GM19023 (cell line): ENCODE results near the gene TP73.

Source experiments
- ATAC-seq: cut with Tn5 transposase; IDR thresholded peaks from one replicate; pipeline ENCODE4 v1.9.1; 2021; ENCODE audit warnings: mild to moderate bottlenecking, moderate library complexity; ENCODE audit not compliant: unreplicated experiment

Gene TP73

DNA sequence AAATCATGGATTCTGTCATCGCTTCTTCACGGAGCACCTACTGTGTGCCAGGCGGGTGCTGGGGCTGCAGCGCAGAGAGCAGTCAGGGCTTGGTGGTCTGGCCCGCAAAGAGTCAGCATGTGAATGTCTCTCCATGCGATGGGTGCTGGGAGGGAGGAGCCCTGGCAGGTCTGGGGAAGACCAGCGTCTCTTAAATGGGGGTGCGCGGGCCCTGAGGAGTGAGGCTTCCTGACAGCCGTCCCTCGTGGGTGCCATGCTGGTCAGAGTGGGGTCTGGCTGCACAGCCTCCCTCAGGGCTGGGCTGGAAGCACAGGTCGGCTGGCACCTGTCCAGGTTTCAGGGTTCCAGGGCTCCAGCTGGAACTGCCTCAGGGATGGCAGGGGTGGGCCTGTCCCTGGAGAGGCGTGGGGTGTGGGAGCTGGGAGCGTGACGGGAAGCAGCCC is 18.5 kb downstream of the TP73 start:
- ATAC-seq: no peak

DNA sequence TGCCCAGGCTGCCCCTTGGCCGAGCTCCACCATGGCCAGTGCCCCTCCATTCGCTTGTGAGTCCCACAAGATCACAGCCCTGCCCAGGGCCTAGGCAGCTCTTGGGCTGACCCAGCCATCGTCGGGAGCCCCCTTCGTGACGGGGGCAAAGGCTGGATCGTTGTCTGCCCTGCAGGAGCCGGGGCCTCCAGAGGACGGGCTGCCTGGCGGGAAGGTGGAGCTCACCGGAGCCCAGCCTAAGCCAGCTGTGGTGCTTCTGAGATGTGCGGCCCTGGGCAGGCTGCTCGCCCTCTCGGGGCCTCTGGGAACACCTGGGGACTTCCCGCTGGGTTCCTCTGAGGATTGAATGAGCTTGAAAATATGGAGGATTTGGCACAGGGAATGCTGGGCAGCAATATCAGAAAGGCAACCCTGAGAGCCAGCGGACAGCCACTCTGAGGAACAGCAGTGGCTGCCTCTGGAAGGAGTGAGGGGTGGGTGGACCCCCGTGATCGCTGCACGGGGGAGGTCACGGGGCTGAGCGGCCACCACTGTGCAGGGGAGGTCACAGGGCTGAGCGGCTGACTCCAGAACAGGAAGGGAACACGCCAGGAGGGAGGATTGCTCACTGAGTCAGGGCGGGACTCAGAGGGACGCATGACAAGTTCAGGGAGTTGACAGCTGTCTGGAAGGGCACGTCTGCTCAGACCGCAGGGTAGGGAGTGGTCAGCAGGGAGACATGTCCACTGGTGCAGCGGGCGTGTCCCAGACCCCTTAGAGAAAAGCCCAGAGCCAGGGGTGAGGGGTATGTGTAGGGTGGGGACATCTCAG is 19.3 kb downstream of the TP73 start:
- no peak for ATAC-seq

DNA sequence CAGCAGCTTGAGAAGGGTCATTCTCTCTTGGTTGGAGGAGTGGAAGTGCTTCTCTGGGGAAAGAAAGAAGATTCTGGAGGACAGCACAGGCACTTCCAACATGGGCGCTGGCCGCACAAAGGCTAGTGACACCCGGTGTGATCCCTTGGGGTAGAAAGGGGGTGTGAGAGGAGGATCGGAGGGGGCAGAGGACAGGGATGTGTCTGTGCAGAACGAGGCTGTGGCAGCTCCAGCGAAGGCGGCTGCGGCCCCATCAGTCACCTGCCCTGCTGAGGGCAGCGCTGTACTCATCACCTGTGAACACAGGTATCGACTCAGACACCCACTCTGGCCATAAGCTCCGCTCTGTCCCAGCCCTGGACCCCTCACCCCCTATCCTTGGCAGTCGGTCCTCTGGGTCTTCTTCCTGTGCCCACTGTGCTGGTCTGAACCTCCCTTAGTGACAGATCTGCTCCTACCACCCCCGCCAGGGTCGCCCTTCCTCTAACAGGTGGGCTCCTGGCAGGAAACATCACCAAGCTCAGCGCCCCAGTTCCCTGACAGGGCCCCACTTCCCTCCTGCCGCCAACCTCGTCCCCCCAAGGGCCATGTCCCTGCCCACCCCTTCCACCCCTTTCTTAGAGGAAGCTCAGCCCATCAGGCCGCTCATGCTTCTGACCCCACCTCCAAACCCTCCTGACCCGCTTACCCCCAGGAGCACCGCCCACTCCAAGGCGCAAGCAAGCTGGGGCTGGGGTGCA is 20.1 kb downstream of the TP73 start:
- ATAC-seq: no peak

DNA sequence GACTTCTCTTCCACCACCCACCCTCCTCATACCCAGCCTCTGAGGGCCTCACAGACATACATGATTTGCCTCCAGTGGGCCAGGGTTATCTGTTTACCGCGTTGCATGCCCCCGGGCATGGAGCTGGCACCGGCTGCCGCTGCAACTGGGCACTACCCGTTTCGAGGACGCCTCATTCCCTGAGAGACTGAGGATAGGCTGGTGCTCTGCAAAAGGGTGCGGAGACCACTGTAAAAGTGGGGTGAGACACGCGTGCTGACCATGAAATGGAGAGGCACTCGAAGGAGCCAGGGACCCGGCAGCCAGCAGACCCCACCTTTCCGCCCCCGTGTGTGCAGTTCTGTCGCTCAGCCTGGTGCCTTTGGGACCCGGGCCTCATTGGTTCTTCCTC is 20.6 kb downstream of the TP73 start:
- no peak for ATAC-seq

DNA sequence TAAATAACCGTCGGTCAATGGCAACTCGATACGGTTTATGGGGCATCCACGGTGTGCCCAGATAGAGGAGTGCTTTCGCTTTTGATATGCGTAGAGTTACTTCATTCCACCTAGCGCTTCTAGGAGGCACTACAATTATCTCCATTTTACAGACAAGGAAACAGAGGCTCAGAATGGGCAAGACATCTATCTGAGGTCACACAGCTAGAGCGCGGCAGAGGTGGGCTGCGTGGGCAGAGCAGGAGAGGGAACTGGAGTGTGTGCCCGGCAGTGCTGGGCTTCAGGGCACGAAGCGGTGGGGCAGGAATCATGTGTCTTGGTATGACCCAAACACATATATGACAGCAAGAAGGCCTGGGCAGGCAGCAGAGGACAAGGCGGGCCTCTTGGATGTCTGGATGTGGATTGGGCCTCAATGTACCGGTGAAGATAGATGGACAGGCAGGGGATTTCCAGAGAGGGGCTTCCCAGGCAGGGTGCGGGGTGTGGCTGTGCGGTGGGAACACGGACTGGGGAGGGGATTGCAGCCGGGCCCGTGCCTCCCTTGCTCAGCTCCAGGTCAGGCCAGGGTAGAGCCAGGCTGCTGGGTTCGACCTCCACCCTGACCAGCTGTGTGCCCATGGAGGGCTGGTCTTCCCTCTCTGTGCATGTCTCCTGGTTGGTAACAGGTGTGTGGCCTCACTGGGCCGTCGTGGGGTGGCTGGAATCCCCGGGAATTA is 21.2 kb downstream of the TP73 start:
- no peak for ATAC-seq

DNA sequence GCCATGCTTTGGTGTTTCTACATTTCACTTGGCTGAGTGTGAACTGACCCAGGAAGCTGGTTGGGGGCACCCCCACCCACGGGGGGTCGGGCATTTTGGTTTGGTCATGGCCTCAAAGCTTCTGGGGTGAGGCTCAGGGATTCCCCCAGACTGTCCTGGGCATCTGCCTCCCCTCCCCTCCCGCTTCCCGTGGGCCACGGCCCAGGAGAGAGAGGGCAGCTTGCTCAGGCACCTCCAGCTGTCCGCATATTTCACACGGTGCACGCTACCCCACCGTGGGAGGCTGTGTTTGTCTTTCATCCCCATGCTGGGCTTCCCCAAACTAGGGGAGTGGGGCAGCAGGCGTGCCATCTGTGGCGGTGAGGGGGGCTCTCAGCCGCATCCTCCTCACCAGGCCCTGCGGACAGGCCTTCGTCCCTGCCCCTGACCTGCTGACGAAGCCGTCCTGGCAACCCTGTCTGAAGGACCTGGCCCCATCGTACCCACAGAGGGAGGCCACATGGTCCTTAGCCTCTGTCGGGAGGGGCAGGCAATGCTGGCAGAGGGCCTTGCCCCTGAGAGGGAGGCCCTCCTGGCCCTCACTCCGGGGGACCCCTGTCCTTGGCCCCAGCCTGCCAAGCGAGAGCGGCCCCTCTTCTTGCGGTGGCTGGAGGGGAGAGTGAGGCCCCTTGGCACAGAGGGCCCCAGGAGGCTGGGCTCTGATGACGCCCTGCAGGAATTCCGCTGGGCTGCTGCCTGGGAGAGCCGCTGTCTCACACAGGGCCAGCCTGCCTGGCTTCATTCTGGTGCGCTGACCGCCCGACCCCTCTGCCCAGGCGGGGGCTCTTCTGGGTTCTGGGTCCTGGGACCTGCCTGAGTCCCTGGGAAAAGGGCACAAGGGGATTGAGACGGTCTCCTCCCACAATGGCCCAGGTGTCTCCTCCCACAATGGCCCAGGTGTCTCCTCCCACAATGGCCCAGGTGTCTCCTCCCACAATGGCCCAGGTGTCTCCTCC is 22.1 kb downstream of the TP73 start:
- no peak for ATAC-seq

DNA sequence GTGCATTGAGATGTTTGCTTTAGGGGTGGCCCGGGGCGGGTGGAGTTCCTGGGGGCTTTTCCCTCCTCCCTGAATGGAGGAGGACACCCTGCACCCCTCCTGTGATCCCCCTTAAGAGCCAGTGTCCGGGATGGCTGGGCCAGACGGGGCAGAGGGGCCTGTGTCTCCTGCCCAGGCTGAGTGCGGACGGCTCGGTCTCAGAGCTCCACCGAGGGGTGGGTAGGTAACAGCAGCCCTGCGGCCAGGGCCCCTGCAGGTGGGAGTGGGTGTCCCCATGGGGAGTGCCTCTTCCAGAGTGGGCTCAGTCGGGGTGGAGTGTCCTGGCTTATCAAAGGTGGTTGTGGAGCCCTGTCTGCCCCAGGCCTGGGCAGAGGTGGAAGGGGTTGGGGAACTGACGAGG is 23.1 kb downstream of the TP73 start:
- no peak for ATAC-seq

DNA sequence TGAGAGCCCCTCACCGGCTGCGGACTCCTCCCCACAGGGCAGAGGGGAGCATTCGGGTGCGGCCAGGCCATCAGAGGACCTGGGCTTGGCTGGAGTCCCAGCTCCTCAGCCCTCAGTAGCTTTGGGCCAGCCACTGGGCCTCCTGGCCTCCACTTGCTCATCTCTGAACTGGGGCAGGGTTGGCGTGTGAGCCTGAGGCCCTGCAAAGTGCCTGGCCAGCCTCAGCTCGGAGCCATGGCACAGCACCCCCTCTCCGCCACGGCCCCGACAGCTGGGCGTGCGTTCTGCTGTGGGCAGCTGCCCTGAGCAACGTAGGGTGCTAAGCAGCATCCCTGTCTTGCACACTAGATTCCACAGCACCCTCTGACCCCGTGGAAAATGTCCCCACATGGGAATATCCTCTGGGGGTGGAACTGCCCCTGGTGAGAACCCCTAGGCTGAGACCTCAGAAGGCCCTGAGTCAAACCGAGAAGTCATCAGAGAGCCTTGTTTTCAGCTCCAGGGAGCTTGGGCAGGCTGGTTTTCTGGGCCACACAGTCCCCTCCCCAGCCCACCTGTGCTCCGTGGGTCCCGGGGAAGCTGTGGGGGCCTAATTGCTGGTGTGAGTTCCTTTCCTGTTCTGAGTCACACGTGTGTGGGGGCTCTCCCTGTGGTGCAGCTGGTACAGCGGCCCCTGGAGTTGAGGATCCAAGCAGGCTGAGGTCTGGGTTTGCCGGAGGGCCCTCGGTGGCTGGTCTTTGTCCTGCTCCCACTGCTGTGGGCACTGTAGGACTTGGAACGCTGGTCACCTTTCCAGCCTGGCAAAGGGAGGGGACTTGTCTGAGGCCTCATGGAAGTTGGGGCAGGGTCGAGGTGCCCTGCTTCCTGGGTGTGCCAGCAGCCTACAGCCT is 24.5 kb downstream of the TP73 start:
- ATAC-seq: peak; percentile 69

DNA sequence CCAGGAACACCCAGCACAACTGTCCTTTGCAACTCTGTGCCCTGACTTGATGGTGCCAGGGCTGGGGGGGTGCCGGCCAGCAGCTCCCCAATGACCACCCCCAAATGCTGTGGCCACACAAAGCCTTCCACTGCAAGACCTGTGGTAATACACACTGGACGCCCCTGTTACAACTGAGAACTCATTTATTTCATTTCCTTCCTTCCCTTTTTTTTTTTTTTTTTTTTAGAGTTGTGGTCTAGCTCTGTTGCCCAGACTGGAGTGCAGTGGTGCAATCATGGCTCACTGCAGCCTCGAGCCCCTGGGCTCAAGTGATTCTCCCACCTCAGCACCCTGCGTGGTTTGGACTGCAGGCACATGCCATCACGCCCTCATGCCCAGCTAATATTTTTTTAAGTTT is 25.2 kb downstream of the TP73 start:
- peak; percentile 1 for ATAC-seq

DNA sequence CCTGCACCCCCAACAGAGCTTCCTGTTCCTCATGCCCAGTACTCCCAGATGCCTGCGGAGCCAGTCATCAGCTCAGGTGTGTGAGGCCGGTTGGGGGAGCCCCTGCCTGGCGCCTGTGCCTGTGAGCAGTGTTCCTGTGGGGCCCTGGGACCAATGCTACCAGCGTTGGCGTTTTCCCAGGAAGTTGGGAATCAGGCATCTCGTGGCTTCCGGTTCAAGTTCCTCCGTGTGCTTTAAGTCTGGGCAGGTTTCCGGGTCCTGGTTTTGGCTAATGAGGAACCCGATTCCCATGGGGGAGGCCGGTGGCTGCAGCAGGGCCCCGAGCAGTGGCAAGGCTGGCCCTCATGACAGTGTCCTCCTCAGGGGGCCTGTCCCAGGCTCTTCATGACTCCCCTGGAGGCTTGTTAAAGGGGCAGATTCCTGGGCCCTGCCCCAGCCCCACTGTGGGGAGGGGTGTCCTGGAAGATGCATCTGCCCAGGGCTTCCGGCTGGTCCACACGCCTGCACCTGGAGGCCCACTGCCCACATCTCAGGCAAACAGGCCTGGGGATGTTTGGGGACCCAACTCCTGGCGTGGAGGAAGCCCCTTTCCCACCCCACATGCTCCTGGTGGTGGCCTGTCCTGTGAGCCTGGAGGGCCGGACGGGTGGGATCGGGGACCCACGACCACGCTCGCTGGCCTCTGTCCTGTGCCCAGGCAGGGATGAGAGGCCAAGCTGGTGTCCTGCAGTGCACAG is 26.2 kb downstream of the TP73 start:
- ATAC-seq: no peak

DNA sequence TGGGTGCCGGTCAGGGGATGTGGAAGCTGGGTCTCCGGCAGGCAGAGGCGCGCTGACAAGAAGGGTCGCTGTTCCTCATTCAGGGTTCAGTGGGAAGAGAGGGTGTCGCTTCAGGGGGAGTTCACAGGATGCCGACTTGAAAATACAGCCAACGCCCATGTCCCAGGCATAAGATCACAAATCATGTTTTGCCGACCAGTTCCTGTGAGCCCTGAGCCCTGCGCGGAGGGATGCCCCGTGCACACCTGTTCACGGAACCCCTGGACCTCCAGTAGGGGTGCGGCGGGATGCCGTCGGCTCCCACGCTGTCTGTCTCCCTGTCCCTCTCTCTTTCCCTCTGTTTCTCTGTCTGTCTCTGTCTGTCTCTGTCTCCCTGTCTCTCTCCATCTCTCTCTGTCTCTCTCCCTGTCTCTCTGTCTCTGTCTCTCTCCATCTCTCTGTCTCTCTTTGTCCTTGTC is 26.8 kb downstream of the TP73 start:
- ATAC-seq: no peak

DNA sequence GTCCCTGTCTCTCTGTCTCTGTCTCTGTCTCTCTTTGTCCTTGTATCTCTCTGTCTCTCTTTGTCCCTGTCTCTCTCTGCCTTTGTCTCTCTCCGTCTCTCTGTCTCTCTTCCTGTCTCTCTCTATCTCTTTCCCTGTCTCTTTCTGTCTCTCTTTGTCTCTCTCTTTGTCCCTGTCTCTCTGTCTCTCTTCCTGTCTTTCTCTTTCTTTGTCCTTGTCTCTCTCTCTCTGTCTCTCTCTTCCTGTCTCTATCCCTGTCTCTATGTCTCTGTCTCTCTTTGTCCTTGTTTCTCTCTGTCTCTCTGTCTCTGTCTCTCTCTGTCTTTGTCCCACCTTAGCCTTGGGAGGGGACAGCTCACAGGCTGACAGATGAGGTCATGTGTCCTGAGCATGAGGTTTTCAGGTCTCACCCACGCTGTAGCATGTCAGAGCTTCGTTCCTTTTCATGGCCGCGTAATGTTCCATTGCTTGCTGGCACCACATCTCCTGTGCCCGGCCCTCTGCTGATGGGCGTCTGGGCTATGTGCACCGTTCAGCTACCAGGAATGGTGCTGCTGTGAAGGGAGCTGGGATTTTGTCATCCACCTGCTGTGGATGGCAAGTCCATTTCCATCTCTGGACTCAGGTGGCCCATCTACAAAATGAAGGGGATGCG is 27.6 kb downstream of the TP73 start:
- ATAC-seq: no peak

DNA sequence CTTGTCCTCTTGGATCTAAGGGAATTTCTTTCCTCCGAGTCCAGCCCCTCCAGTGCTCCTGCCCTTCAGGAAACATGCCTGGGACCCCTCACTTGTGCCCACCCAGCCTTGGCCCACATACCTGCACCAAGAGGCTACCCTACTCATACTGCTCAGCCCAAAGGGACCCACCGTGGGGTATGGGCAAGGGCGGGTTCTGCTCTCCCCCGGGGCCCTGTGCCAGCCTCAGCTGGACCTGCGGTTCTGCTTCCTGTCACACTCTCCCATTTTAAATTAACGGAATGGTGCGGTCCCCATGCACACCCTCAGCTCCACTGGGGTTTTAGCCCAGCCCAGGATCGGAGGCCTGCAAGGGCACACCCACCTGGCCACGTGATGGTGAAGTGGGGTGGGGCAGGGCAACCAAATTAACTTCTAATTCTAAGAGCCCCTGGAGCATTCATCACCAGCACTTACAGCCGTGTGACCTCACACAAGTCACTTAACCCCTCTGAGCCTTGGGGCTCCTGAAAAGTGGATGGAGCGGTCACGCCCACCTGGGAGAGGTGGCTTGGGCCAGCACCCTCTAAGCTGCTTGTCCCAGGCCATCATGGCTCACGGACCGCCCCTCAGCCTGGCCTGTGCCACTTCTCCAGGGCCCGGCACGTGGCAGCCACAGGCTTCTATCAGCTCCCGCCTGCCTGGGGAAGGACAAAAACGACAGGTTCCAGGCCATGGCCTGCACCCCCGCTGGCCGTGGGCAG is 28.3 kb downstream of the TP73 start:
- no peak for ATAC-seq

DNA sequence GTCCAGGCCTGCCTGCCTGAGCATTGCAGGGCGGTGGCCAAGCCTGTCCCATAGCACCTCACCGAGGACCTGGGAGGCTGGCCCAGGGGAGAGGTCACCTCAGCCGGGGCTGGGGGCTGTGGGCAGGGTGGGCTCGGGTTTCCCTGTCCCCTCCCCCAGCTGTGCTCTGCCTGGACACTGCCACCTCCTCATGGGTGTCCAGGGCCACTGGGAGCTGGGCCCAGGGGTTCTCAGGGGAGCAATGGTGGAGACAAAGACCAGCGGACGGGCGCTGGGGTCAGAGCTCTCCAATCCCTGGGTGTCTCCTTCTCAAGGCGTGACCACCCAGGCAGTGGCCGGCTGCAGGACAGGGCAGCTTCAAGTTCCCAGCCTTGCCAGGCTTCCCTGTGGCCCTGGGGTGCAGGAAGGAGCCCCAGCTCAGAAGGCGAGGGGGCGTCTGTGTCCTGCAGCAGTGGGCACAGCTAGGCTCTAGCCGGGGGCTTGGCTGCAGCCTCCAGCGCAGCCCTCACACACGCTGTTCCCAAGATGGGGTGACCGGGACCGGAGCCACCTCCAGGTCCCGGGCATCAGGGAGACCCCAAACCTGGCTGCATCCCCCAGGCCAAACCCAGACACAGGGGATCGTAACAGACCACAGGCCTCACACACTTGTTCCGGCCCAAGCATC is 29.0 kb downstream of the TP73 start:
- no peak for ATAC-seq

DNA sequence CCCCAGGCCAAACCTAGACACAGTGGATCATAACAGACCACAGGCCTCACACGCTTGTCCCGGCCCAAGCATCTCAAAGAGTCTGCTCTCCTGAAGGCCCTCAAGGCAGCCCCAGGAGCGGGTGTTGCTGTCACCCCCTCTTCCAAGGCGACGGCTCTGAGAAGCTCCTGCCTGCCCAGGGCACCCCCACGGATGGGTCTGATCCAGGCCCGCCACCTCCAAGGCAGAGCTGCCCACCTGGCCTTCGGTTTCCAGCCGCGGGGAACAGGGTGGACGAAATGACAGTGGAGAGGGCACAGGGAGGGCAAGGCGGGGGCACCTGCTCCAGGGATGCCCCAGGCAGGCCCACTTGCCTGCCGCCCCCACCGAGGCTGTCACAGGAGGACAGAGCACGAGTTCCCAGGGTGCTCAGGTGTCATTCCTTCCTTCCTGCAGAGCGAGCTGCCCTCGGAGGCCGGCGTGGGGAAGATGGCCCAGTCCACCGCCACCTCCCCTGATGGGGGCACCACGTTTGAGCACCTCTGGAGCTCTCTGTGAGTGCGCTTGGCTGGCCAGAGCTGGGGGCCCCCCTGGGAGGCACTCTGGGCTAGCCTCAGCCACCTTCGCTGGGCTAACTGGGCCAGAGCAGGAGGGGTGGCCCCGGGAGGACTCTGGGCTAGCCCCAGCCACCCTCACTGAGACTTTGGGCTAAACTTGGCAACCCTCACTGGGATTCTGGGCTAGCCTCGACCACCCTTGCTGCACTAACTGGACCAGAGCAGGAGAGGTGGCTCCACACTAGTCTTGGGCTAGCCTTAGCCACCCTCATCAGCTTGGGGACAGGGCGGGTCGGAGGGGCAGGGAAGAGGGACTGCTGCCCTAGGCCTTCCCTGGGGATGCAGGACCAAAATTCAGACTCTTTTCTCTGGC is 29.8 kb downstream of the TP73 start:
- no peak for ATAC-seq

DNA sequence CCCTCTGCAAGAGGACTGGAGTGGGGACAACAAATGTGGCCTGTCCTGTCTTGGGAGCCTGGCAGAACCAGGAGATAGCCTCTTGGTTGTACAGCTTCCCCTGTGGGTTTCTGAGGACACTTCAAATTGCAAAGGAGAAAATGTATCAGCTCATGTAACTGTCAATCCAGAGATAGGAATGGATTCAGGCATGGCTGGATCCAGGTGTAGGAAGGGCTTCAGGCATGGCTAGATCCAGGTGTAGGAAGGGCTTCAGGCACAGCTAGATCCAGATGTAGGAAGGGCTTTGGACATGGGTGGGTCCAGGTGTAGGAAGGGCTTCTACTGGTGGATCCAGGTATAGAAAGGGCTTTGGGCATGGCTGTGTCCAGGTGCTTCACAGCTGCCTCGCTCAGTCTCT is 30.9 kb downstream of the TP73 start:
- ATAC-seq: no peak
